Measurements from ENCODE around the gene TENM4.

TENM4 gene

GRCh38 chr11:79432138-79432537, 8.7 kb downstream of the TENM4 start:
- CTCF ChIA-PET = interaction anchor here (0.9 to 2.9 kb wide), 3 partner anchors 8 to 32 kb away, joined by 3 to 14 read pairs (median 4); partner anchors contain the start of gene TENM4
- TF ChIP-seq CTCF (IDR thresholded peaks at IDR 0.05; ENCODE audit: insufficient read depth, low read length, missing control alignments) = no peak

GRCh38 chr11:79431535-79431934, 9.3 kb downstream of the TENM4 start:
- no peak overlapping the region for H3K4me3 ChIP-seq (ENCODE audit: low read depth, low read length)
- no peak for TF ChIP-seq CTCF (IDR thresholded peaks at IDR 0.05; ENCODE audit: insufficient read depth, low read length, missing control alignments)
- DNase-seq (ENCODE audit: low read depth, low spot score) = no peak
- ChIA-PET POLR2A (interaction anchor here (1.3 to 1.4 kb wide), 2 partner anchors 9 to 14 kb away, joined by 3 to 6 read pairs; partner anchors contain the start of gene TENM4), CTCF (interaction anchor here (0.8 to 2.9 kb wide), 2 partner anchors 9 to 31 kb away, joined by 3 to 14 read pairs; partner anchors contain the start of gene TENM4)

More at GRCh38 chr11:79432138-79432537, 8.7 kb downstream of the TENM4 start:
- POLR2A ChIA-PET = interaction anchor here (1.3 to 1.4 kb wide), 2 partner anchors 9 to 15 kb away, joined by 3 to 6 read pairs; partner anchors contain the start of gene TENM4
- H3K4me3 ChIP-seq (ENCODE audit: low read depth, low read length) = no peak overlapping the region
- DNase-seq (ENCODE audit: low read depth, low spot score) = no peak

- CTCF ChIA-PET = interaction anchor here (0.8 to 2.9 kb wide), 4 partner anchors 10 to 785 kb away, joined by 3 to 14 read pairs (median 6); partner anchors contain the start of gene TENM4
- DNase-seq (ENCODE audit: low read depth, low spot score) = no peak
- POLR2A ChIA-PET = no interaction called here
Measured at GRCh38 chr11:79430280-79430679, 10.6 kb downstream of the TENM4 start.

GRCh38 chr11:79428406-79428805, 12.4 kb downstream of the TENM4 start:
- POLR2A ChIA-PET = interaction anchor here (0.8 kb wide), 1 partner anchor 15 kb away, joined by 3 read pairs; no protein-coding TSS in a partner anchor
- CTCF ChIA-PET = interaction anchor here (1.2 to 2.1 kb wide), 3 partner anchors 11 to 33 kb away, joined by 5 to 6 read pairs (median 5); no protein-coding TSS in a partner anchor
- DNase-seq (ENCODE audit: low read depth, low spot score) = no peak
- TF ChIP-seq CTCF (IDR thresholded peaks at IDR 0.05; ENCODE audit: insufficient read depth, low read length, missing control alignments) = no peak
- no peak overlapping the region for H3K4me3 ChIP-seq (ENCODE audit: low read depth, low read length)

More at GRCh38 chr11:79430280-79430679, 10.6 kb downstream of the TENM4 start:
- no peak for TF ChIP-seq CTCF (IDR thresholded peaks at IDR 0.05; ENCODE audit: insufficient read depth, low read length, missing control alignments)
- H3K4me3 ChIP-seq (ENCODE audit: low read depth, low read length) = no peak overlapping the region

GRCh38 chr11:79427611-79428327, 13.1 kb downstream of the TENM4 start:
- H3K4me3 ChIP-seq (ENCODE audit: low read depth, low read length) = no peak overlapping the region
- DNase-seq (ENCODE audit: low read depth, low spot score) = no peak
- POLR2A ChIA-PET = no interaction called here
- TF ChIP-seq CTCF (IDR thresholded peaks at IDR 0.05; ENCODE audit: insufficient read depth, low read length, missing control alignments) = no peak
- CTCF ChIA-PET = interaction anchor here (1.3 to 2.5 kb wide), 3 partner anchors 9 to 33 kb away, joined by 5 to 7 read pairs (median 6); no protein-coding TSS in a partner anchor

- ChIA-PET POLR2A (no interaction called here), CTCF (interaction anchor here (2.5 kb wide), 1 partner anchor 9 kb away, joined by 7 read pairs; no protein-coding TSS in a partner anchor)
Measured at GRCh38 chr11:79427126-79427525, 13.7 kb downstream of the TENM4 start.

More at GRCh38 chr11:79427126-79427525, 13.7 kb downstream of the TENM4 start:
- H3K4me3 ChIP-seq (ENCODE audit: low read depth, low read length) = no peak overlapping the region
- TF ChIP-seq CTCF (IDR thresholded peaks at IDR 0.05; ENCODE audit: insufficient read depth, low read length, missing control alignments) = no peak
- DNase-seq (ENCODE audit: low read depth, low spot score) = no peak
